B cell (primary cell): ENCODE measurements around the gene GYS2.

Source experiments
- CTCF ChIP-seq: fragments of 200-600 bp; IDR thresholded peaks from one replicate; pipeline ENCODE4 v1.8.0; 2022; ENCODE audit warnings: antibody characterized with exemption, mild to moderate bottlenecking
- EZH2 ChIP-seq: IDR thresholded peaks from 2 replicates; pipeline ENCODE4 v1.6.1; 2012; ENCODE audit warnings: borderline replicate concordance, low read depth, mild to moderate bottlenecking, moderate library complexity, low read length; ENCODE audit not compliant: insufficient read depth, poor library complexity, severe bottlenecking

- TF ChIP-seq CTCF (no peak), EZH2 (no peak)
Observed at GRCh38 chr12:21614506-21614905, 9.9 kb upstream of the GYS2 start.
